Activated CD4-positive, alpha-beta T cell treated with anti-CD3 and anti-CD28 coated beads, Interleukin-2, amount 10 ng/mL, durations not matched to agents 7 days and 5 days (primary cell): ENCODE data around the gene MAP4. TPM values are rescaled to one million over a fixed set of nuclear protein-coding genes. Genes with fewer than 3 reads are reported as not detected.

Experiments
- CTCF ChIA-PET: fragments of 350-600 bp; sonication (Branson Sonifier 250); formaldehyde crosslinking; loops from one replicate; lab custom pipeline; 2021; ENCODE audit warnings: antibody characterized with exemption; lab: Charles Lee
- POLR2A ChIA-PET: fragments of 350-600 bp; sonication (Branson Sonifier 250); formaldehyde crosslinking; loops from one replicate; lab custom pipeline; 2021; ENCODE audit warnings: antibody characterized with exemption; lab: Charles Lee
- DNase-seq: peaks from one replicate; pipeline ENCODE4 v3.0.0-alpha.2; 2020
- H3K27ac Mint-ChIP-seq: one replicate; pipeline ENCODE4 v1.8.0; 2021; ENCODE audit warnings: mild to moderate bottlenecking, moderate library complexity, mixed read lengths
- H3K27me3 Mint-ChIP-seq: one replicate; pipeline ENCODE4 v1.8.0; 2021; ENCODE audit warnings: mixed read lengths
- H3K36me3 Mint-ChIP-seq: one replicate; pipeline ENCODE4 v1.8.0; 2021; ENCODE audit warnings: low read depth, mixed read lengths
- H3K4me1 Mint-ChIP-seq: one replicate; pipeline ENCODE4 v1.8.0; 2021; ENCODE audit warnings: mixed read lengths
- H3K4me3 Mint-ChIP-seq: one replicate; pipeline ENCODE4 v1.8.0; 2021; ENCODE audit warnings: mild to moderate bottlenecking, moderate library complexity, mixed read lengths
- H3K9me3 Mint-ChIP-seq: one replicate; pipeline ENCODE4 v1.8.0; 2021; ENCODE audit warnings: mixed read lengths
- total RNA-seq, 2 experiments: library from RNA; stranded (reverse); gene quantifications; one replicate each; pipeline ENCODE4 v1.2.3, GENCODE V29; 2021

MAP4 gene
- total RNA-seq, 2 experiments from 2014 or later = 106 to 110 TPM

DNA sequence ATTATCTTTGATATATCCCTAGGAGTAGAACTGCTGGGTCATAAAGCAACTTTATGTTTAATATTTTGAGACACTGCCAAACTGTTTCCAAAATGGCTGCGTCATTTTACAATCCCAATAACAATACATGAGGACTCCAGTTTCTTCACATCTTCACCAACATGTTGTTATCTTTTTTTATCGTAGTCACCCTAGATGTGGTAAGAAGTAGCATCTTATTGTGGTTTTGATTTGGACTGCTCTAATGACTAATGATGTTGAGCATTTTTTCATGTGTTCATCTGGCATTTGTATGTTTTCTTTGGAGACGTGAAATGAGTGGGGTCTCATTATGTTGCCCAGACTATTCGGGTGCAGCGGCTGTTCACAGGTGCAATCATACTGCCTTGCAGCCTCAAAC lies 83.8 kb downstream of the MAP4 start:
- Mint-ChIP-seq H3K9me3 (no peaks in the 10 kb centered on the region), H3K4me3 (no peak overlapping the region), H3K4me1 (no peaks in the 10 kb centered on the region), H3K36me3 (no peaks in the 10 kb centered on the region), H3K27me3 (no peaks in the 10 kb centered on the region), H3K27ac (no peak overlapping the region)
- ChIA-PET CTCF (no interaction called here), POLR2A (no interaction called here)
- DNase-seq = no peak

DNA sequence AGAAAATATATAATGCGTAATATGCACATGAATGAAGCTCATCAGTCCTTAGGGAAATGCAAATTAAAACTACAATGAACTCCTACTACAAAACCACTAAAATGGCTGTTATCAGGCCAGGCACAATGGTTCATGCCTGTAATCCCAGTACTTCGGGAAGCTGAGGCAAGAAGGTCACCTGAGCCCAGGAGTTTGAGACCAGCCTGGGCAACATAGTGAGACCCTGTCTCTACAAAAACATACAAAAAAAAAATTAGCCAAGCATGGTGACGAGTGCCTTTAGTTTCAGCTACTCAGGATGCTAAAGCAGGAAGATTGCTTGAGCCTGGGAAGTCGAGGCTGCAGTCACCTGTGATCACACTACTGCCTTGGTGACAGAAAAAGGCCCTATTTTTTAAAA lies 85.2 kb downstream of the MAP4 start:
- no peak overlapping the region for H3K27ac Mint-ChIP-seq
- CTCF ChIA-PET = interaction anchor here (0.6 to 0.7 kb wide), 4 partner anchors 57 to 1280 kb away, joined by 3 to 4 read pairs (median 3); no protein-coding TSS in a partner anchor
- H3K4me1 Mint-ChIP-seq = no peaks in the 10 kb centered on the region
- H3K36me3 Mint-ChIP-seq = peaks cover 6% of the 10 kb centered on the region
- H3K9me3 Mint-ChIP-seq = no peaks in the 10 kb centered on the region
- DNase-seq = no peak
- no peaks in the 10 kb centered on the region for H3K27me3 Mint-ChIP-seq
- H3K4me3 Mint-ChIP-seq = no peak overlapping the region
- POLR2A ChIA-PET = no interaction called here

DNA sequence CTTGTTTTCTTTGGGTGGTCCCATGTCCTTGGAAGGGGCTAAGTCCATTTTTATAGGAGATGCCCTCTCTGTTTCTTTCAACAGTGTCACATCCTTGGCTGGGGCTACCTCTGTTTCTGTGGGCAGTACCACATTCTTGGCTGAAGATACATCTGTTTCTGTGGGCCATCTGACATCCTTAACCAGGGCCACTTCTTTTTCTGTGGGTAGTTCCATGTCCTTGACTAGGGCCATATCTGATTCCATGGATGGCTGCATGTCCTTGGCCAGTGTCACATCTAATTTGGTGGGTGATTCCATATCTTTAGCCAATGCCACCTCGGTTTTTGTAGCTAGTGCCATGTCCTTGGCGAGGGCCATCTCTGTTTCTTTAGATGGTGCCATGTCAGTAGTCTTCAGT lies 99.5 kb downstream of the MAP4 start:
- Mint-ChIP-seq H3K27me3 (no peaks in the 10 kb centered on the region), H3K36me3 (peaks cover 38% of the 10 kb centered on the region), H3K9me3 (no peaks in the 10 kb centered on the region), H3K4me1 (no peaks in the 10 kb centered on the region), H3K27ac (no peak overlapping the region), H3K4me3 (no peak overlapping the region)
- no peak for DNase-seq
- ChIA-PET CTCF (interaction anchor here (0.6 to 1.1 kb wide), 3 partner anchors 8 to 129 kb away, joined by 3 to 5 read pairs (median 3); no protein-coding TSS in a partner anchor), POLR2A (no interaction called here)

DNA sequence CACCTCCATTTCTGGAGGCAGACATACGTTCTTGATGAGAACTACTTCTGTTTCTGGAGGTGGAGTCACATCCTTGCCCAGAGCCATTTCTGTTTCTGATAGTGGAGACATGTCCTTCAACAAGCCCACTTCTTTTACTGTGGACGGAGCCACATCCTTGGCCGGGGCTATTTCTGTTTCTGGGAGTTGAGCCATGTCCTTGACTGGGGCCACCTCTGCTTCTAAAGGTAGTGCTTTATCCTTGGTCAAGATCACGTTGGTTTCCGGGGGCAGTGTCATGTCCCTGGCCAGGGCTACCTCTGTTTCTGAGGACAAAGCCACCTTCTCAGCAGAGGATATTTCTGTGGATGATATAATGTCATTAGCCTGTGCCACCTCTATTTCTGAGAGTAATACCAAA lies 100.0 kb downstream of the MAP4 start:
- Mint-ChIP-seq H3K27ac (no peak overlapping the region), H3K4me1 (no peaks in the 10 kb centered on the region), H3K36me3 (peaks cover 39% of the 10 kb centered on the region), H3K9me3 (no peaks in the 10 kb centered on the region), H3K4me3 (no peak overlapping the region), H3K27me3 (no peaks in the 10 kb centered on the region)
- ChIA-PET CTCF (interaction anchor here (1.1 kb wide), 1 partner anchor 8 kb away, joined by 3 read pairs; no protein-coding TSS in a partner anchor), POLR2A (no interaction called here)
- DNase-seq = no peak

DNA sequence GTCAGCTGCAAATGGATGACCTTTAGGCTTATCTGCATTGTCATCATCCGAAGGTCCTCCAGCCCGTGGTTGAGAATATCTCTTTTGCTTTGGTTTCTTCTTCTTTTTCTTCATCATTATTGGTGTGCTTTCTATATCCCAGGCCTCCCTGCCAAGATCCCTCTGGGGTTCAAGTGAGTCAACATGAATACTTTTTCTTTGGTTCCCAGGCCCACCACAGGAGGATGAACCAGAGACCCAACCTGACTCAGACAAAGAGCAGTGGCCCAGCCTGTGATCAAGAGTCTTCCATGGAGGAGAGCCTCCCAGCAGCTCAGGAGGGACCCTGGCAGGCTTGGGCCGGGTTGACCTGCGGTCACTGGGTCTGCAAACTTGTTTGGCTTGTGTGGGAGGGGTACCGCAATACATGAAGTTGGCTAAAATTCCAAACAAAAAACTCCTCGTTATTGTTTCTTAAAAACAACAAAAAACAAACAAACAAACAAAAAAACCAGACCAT lies 104.2 kb downstream of the MAP4 start:
- CTCF ChIA-PET = no interaction called here
- Mint-ChIP-seq H3K9me3 (no peaks in the 10 kb centered on the region), H3K4me1 (no peaks in the 10 kb centered on the region), H3K27ac (no peak overlapping the region), H3K27me3 (no peaks in the 10 kb centered on the region), H3K4me3 (no peak overlapping the region), H3K36me3 (peaks cover 41% of the 10 kb centered on the region)
- POLR2A ChIA-PET = no interaction called here
- no peak for DNase-seq

DNA sequence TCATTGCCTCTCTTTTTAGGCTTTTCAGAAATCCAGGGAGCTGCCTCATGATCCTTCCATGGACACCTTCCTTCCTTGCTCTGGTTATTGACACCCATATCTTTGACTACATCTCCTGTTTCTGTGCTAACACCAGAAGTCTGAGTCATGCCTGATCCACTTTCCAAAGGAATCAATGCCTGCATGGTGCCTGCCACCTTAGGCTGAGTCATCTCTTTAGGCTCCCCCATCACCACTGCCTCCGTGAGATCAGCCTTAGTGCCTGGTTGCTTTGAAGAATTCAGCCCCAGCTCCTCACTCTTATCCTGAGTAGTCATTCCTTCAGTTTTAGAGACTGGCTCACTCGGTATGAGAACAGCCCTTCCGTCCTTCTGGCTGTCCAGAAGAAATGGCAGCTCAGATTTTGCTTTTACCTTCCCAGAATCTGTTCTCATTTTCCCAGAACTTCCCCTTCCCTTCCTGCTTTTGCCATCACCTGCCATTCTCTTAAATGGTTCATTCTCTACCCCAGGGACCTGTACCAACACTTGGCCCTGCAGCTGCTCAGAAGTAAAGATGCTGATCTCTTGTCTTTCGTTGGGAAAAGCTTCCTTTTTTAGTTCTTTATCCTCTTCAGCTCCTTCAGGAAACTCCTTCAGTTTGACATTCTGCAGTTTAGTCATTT lies 105.3 kb downstream of the MAP4 start:
- no peak for DNase-seq
- Mint-ChIP-seq H3K4me3 (no peak overlapping the region), H3K27me3 (no peaks in the 10 kb centered on the region), H3K4me1 (no peaks in the 10 kb centered on the region), H3K27ac (no peak overlapping the region), H3K36me3 (peaks cover 33% of the 10 kb centered on the region), H3K9me3 (no peaks in the 10 kb centered on the region)
- CTCF ChIA-PET = no interaction called here
- POLR2A ChIA-PET = no interaction called here

DNA sequence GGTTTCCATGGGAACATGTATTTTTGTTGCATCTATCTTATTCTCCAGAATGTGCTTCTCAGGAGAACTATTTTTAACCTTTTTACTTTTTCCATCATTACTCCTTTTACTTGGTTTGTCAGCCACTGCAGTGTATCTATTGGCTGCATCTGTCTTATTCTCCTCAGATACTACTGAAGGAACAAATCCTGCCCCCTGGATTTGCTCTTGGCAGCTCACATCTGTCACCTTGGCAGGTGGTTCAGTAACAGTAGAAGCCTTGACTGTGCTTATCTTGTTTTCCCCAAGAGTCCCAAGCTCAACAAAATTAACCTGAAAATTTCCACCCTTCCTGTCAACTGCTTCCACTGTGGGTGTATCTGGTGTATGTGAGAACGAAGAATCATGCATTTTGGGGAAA lies 106.0 kb downstream of the MAP4 start:
- H3K4me3 Mint-ChIP-seq = no peak overlapping the region
- POLR2A ChIA-PET = no interaction called here
- H3K4me1 Mint-ChIP-seq = no peaks in the 10 kb centered on the region
- peaks cover 27% of the 10 kb centered on the region for H3K36me3 Mint-ChIP-seq
- no peak for DNase-seq
- no peaks in the 10 kb centered on the region for H3K9me3 Mint-ChIP-seq
- no peaks in the 10 kb centered on the region for H3K27me3 Mint-ChIP-seq
- CTCF ChIA-PET = interaction anchor here (1.0 kb wide), 1 partner anchor 20 kb away, joined by 4 read pairs; no protein-coding TSS in a partner anchor
- H3K27ac Mint-ChIP-seq = no peak overlapping the region

DNA sequence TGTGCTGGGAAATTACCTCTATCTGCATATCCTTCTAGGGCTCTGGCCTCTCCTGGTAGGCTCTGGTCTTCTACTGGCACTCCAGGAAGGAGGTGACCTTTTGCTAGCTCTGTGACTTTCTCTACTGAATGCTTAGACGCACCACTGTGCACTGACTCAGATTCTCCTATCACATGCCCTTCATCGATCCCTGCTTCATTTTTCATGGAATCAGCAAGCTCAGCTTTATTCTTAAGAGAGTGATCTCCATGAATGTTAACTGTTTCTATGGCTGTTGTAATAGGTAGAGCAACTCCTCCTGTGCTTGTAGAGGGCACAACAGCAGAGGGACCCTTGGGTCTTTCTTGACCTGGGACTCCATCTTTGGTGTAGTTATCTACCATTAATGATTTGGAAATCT lies 106.6 kb downstream of the MAP4 start:
- Mint-ChIP-seq H3K36me3 (peaks cover 28% of the 10 kb centered on the region), H3K27me3 (no peaks in the 10 kb centered on the region), H3K4me3 (no peak overlapping the region), H3K4me1 (no peaks in the 10 kb centered on the region), H3K27ac (no peak overlapping the region), H3K9me3 (no peaks in the 10 kb centered on the region)
- ChIA-PET POLR2A (no interaction called here), CTCF (interaction anchor here (1.0 kb wide), 1 partner anchor 19 kb away, joined by 4 read pairs; no protein-coding TSS in a partner anchor)
- DNase-seq = no peak

DNA sequence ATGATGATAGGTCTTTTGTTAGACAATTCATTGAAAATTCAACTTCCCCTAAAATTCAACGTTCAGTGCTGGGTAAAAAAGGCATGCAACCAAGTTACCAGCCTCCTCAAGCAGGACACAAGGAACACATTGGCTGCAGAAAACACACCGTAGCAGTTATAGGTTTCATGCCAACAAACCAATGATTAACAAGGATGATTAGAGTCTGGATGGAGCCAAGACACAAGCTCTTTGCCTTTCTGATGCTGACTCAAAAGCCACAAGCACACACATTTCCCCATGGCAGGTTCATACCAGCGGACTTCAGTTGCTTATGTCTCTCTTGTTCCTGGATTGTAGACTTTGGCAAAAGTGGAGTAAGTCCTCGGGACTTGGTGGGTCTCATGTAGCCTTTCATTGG lies 107.5 kb downstream of the MAP4 start:
- Mint-ChIP-seq H3K4me1 (no peaks in the 10 kb centered on the region), H3K9me3 (no peaks in the 10 kb centered on the region), H3K27ac (no peak overlapping the region), H3K27me3 (no peaks in the 10 kb centered on the region), H3K4me3 (no peak overlapping the region), H3K36me3 (peaks cover 25% of the 10 kb centered on the region)
- CTCF ChIA-PET = interaction anchor here (0.7 to 1.7 kb wide), 4 partner anchors 8 to 20 kb away, joined by 3 to 4 read pairs (median 3); no protein-coding TSS in a partner anchor
- POLR2A ChIA-PET = no interaction called here
- DNase-seq = no peak

DNA sequence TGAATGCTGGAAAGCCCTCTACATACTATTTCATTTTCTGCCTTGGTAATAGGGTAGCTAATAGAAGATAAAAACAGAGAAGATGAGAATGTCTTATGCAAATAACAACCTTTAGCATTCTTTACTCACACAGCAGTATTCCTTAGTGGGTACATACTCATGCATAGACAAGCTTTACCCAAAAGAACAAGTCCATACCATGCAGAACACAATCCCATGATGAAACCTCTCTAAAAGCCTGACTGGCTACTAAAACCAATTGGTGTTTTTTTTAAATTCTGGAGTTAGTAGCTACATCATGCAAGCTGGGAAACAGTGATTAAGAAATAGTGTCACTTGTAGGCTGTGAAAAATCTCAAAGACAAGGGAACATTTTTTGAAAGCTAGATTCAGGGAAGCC lies 108.4 kb downstream of the MAP4 start:
- DNase-seq = no peak
- POLR2A ChIA-PET = no interaction called here
- peaks cover 27% of the 10 kb centered on the region for H3K36me3 Mint-ChIP-seq

DNA sequence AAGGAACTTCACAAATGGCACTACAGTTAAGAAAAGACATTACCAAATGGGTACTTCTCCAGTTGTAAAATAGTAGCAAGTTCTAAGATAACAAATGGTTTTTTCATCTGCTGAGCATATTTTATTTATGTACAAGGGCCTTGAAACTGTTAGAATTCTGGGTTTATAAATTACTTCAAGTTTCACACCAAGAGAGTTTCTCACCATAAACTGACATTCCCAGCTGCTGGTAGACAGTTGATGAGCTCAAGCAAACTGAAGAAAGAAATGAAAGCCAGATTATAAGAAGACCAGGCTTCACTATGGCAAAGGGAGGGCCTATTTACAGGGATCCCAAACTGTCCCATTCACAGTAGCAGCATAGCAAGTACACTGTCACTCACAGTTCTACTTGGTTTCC lies 113.5 kb downstream of the MAP4 start:
- Mint-ChIP-seq H3K4me3 (no peak overlapping the region), H3K9me3 (no peaks in the 10 kb centered on the region), H3K4me1 (peaks cover 5% of the 10 kb centered on the region), H3K27me3 (no peaks in the 10 kb centered on the region), H3K36me3 (peaks cover 22% of the 10 kb centered on the region), H3K27ac (no peak overlapping the region)
- ChIA-PET CTCF (interaction anchor here (1.6 kb wide), 1 partner anchor 16 kb away, joined by 5 read pairs; no protein-coding TSS in a partner anchor), POLR2A (no interaction called here)
- DNase-seq = no peak

More for the DNA sequence above, 108.4 kb downstream of the MAP4 start:
- Mint-ChIP-seq H3K4me1 (no peaks in the 10 kb centered on the region), H3K4me3 (no peak overlapping the region), H3K27me3 (no peaks in the 10 kb centered on the region), H3K9me3 (no peaks in the 10 kb centered on the region), H3K27ac (no peak overlapping the region)
- CTCF ChIA-PET = interaction anchor here (0.6 to 1.7 kb wide), 7 partner anchors 9 to 450 kb away, joined by 3 to 4 read pairs (median 3); no protein-coding TSS in a partner anchor

DNA sequence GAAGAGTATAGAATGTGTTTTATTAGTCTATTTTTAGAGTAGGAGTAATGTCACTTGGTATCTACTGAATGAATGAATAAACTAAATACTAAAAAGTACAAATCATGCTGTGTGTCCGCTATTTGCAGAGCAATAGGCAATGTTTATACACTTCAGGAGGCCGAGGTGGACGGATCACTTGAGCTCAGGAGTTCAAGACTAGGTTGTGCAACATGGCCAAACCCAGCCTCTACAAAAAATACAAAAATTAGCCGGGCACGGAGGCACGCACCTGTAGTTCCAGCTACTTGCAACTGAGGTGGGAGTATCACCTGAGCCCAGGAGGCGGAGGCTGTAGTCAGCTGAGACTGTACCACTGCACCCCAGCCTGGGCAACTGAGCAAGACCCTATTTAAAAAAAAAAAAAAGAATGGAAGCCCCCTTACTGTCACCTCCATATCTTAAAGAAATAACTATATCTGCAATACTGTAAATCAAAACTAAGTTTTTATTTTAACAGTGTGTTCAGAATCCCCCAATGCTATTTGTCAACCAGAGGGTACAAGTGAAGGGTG lies 114.9 kb downstream of the MAP4 start:
- DNase-seq = no peak
- ChIA-PET POLR2A (no interaction called here), CTCF (no interaction called here)
- Mint-ChIP-seq H3K9me3 (no peaks in the 10 kb centered on the region), H3K4me3 (no peak overlapping the region), H3K27ac (no peak overlapping the region), H3K4me1 (peaks cover 8% of the 10 kb centered on the region), H3K27me3 (no peaks in the 10 kb centered on the region), H3K36me3 (peaks cover 22% of the 10 kb centered on the region)

DNA sequence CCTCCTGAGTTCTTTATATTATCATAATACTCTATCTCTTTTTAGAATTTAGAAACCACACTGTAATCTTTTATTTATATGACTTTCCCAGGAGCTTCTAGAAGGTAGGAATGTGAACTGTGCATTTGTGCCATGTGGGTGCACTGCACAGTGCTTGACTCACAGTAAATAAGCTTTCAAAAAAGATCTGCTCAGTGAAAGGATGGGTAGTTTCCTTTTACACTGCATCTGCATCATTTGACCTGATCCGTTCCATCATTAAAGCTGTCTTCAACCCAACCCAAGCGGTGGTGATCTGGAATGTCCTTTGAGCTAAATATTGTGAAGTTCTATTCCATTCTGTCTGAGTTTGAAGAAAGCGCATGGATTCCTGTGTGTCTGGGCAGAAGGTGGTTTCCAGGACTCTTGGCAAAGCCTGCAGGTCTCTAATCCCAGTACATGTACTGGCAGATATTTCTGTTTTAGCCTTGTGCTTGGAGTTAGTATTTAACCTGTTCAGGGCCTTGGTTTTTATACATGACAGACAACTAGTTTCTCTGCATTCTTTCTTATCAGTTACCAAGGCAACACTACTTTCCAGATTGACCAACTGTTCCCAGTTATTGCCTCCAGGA lies 116.6 kb downstream of the MAP4 start:
- no peak overlapping the region for H3K4me3 Mint-ChIP-seq
- no peaks in the 10 kb centered on the region for H3K9me3 Mint-ChIP-seq
- no peak overlapping the region for H3K27ac Mint-ChIP-seq
- CTCF ChIA-PET = interaction anchor here (0.6 to 1.2 kb wide), 2 partner anchors 9 to 67 kb away, joined by 3 to 4 read pairs; no protein-coding TSS in a partner anchor
- POLR2A ChIA-PET = no interaction called here
- H3K36me3 Mint-ChIP-seq = peaks cover 15% of the 10 kb centered on the region
- H3K4me1 Mint-ChIP-seq = peaks cover 8% of the 10 kb centered on the region
- no peaks in the 10 kb centered on the region for H3K27me3 Mint-ChIP-seq
- no peak for DNase-seq
